ENCODE data around the gene HDAC9.

The HDAC9 gene

DNA sequence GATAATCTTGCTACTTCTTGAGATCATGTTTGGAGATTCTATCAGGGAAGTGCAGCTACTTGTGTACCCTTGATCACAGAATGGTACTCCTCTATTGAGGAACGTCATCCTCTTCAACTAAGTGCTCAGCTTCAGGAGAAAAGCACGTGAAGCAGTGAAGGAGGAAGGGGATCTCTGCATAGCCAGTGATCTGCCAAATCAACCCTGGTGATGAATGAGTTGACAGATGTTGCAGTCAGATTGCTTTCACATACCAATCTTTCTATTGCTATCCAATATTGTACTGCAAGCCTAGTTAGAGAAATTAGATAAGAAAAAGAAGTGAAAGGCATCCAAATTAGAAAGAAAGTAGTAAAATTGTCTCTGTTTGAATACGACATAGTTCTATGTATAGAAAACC, 312.5 kb downstream of the HDAC9 start:
- no peak overlapping the region for H3K4me3 ChIP-seq (ENCODE audit: control insufficient read depth, low read depth, low read length)

GRCh38 chr7:18815261-18815960, 319.9 kb downstream of the HDAC9 start:
- no peak for TF ChIP-seq CTCF (conservative IDR thresholded peaks at IDR 0.05; ENCODE audit: control insufficient read depth, insufficient read depth, low read depth, low read length)
- no peak overlapping the region for H3K4me3 ChIP-seq (ENCODE audit: control insufficient read depth, low read depth, low read length)
- no peak for DNase-seq (ENCODE audit: low read depth)

More for the DNA sequence above, 312.5 kb downstream of the HDAC9 start:
- no peak for TF ChIP-seq CTCF (conservative IDR thresholded peaks at IDR 0.05; ENCODE audit: control insufficient read depth, insufficient read depth, low read depth, low read length)
- DNase-seq (ENCODE audit: low read depth) = no peak

DNA sequence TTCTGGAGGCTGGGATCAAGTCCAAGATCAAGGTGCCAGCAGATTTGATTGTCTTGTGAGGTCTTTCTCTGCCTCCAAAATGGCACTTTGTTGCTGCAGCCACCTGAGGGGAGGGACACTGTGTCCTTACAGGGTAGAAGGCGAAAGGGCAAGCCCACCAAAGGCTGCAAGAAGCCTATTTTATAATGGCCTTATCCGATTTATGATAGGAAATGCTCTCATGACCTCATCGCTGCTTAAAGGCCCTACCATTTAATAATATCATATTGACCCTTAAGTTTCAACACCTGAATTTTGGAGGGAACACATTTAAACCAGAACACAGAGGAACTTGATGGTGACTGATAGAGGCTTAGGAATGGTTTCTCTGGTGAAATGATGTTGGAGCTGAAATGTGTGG, 325.4 kb downstream of the HDAC9 start:
- DNase-seq (ENCODE audit: low read depth) = no peak

GRCh38 chr7:18821554-18821953, 326.0 kb downstream of the HDAC9 start:
- TF ChIP-seq CTCF (conservative IDR thresholded peaks at IDR 0.05; ENCODE audit: control insufficient read depth, insufficient read depth, low read depth, low read length) = no peak
- DNase-seq (ENCODE audit: low read depth) = no peak
- H3K4me3 ChIP-seq (ENCODE audit: control insufficient read depth, low read depth, low read length) = no peak overlapping the region

More for the DNA sequence above, 325.4 kb downstream of the HDAC9 start:
- H3K4me3 ChIP-seq (ENCODE audit: control insufficient read depth, low read depth, low read length) = no peak overlapping the region
- no peak for TF ChIP-seq CTCF (conservative IDR thresholded peaks at IDR 0.05; ENCODE audit: control insufficient read depth, insufficient read depth, low read depth, low read length)

GRCh38 chr7:18824157-18824556, 328.6 kb downstream of the HDAC9 start:
- TF ChIP-seq CTCF (conservative IDR thresholded peaks at IDR 0.05; ENCODE audit: control insufficient read depth, insufficient read depth, low read depth, low read length) = no peak
- DNase-seq (ENCODE audit: low read depth) = no peak
- no peak overlapping the region for H3K4me3 ChIP-seq (ENCODE audit: control insufficient read depth, low read depth, low read length)

DNA sequence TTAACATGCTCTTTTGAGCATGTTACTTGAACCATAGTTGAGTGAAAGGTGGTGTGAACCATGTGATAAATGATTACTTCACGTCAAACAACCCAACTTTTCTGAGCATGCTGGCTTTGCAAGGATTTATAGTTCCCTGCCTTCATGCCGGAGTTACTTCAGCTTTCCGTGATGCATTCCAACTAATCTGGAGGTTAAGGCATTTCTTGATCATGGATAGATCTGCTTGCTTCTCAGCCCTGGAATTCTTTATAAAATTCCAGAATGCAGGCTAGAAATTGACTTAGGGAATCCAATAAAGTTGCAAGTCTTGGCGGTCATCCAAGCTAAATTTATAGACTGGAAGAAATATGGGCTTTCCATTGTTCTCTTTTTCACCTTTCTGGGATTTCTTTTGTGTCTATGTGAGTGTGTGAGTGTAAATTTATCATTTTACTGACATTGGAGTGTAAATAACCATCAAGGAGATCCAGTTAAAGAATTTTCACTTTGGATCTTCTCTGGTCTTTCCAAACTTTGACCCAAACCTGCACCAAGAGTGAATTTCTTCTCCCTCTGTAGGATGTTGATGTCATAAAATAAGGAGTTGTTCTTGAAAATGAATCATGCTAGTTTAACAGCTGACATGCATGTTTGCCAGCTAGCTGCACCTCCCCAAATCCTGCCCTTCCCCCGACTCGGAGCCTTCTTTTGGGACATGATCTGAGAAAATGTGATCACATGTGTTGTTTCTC, 332.9 kb downstream of the HDAC9 start:
- no peak overlapping the region for H3K4me3 ChIP-seq (ENCODE audit: control insufficient read depth, low read depth, low read length)
- TF ChIP-seq CTCF (conservative IDR thresholded peaks at IDR 0.05; ENCODE audit: control insufficient read depth, insufficient read depth, low read depth, low read length) = no peak
- DNase-seq (ENCODE audit: low read depth) = peak; percentile 42

All from fibroblast of mammary gland (primary cell).